GM18868 (cell line): ENCODE measurements around the gene A4GALT.
"Not testable (repeated sequence)": the region's sequence is repeated elsewhere in the genome, so short reads cannot be mapped to it uniquely, and the experiment has no call there.

Experiments used
- ATAC-seq: cut with Tn5 transposase; IDR thresholded peaks from one replicate; pipeline ENCODE4 v1.9.1; 2021; ENCODE audit warnings: mild to moderate bottlenecking, moderate library complexity; ENCODE audit not compliant: unreplicated experiment

Gene A4GALT

DNA sequence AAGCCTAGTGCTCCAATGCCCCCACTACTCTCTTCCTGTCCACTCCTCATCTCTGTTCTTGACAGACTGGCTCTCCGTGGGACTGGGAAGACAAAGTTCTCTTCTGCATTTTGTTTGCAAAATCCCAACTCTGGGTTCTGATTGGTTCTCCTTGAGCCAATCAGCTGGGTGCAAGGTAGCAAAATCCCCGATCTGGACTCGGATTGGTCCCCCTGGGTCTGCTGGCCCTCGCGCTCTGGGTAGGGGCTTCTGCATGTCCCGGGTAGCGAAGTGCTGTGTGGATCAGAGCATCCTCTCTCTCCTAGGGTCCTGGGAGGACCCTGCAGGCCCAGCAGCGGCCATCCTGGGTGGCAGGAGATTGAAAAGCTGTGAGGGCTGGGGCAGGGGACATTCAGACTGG lies 22.3 kb upstream of the A4GALT start:
- ATAC-seq, result no peak

DNA sequence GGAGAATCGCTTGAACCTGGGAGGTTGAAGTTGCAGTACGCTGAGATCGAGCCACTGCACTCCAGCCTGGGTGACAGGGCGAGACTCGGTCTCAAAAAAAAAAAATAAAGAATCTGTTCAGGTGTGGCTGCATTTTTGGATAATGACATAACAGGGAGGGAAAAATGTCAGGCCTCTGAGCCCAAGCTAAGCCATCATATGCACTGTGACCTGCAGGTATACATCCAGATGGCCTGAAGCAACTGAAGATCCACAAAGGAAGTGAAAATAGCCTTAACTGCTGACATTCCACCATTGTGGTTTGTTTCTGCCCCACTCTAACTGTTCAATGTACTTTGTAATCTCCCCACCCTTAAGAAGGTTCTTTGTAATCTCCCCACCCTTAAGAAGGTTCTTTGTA lies 19.6 kb upstream of the A4GALT start:
- ATAC-seq, result not testable (repeated sequence)

DNA sequence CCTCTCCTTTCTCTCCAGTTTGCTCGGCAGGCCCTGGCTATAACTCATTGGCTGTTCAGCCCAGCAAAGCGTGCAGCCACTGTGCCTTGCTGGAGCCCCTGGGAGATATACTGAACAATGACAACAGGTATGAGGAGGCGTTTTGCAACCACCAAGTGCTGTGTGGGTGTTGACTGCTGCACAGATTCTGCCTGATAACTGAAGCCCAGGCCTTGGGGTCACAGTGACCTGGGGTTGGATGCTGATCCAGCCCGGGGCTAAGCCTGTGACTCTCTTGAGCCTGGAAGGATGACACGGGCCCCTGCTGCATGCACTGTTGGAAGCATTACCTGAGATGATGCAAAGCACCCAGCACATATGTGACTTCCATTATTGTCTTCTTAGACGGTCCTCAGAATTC lies 13.7 kb upstream of the A4GALT start:
- ATAC-seq, result no peak

GRCh38 chr22:42733394-42733793 lies 12.7 kb upstream of the A4GALT start:
- ATAC-seq, result not testable (repeated sequence)

GRCh38 chr22:42732081-42732480 lies 11.4 kb upstream of the A4GALT start:
- no peak for ATAC-seq

- no peak for ATAC-seq
These were observed 6.1 kb upstream of the A4GALT start for GRCh38 chr22:42726811-42727210.

GRCh38 chr22:42725606-42726355 lies 5.1 kb upstream of the A4GALT start:
- no peak for ATAC-seq

DNA sequence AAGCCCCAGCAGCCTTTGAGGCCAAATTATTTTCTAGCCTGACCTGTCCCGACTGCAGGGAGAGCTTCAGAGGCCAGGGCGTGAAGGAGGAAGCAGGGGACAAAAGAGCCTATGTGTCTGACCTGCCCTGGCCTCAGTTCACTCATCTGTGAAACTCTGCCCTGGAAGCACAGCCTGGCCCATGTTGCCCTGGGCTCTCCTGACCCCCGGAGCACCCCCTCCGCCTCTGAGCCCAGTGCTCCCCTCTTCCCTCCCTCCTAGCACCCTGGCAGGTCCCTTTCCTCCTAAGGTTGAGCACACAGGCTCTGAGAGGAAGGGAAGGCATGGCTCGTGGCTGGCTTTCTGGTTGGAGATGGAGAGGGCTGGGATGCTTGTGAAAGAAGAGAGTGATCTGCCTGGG lies 3.4 kb upstream of the A4GALT start:
- no peak for ATAC-seq

- no peak for ATAC-seq
These were observed 370 bp upstream of the A4GALT start for GRCh38 chr22:42721045-42721434.

DNA sequence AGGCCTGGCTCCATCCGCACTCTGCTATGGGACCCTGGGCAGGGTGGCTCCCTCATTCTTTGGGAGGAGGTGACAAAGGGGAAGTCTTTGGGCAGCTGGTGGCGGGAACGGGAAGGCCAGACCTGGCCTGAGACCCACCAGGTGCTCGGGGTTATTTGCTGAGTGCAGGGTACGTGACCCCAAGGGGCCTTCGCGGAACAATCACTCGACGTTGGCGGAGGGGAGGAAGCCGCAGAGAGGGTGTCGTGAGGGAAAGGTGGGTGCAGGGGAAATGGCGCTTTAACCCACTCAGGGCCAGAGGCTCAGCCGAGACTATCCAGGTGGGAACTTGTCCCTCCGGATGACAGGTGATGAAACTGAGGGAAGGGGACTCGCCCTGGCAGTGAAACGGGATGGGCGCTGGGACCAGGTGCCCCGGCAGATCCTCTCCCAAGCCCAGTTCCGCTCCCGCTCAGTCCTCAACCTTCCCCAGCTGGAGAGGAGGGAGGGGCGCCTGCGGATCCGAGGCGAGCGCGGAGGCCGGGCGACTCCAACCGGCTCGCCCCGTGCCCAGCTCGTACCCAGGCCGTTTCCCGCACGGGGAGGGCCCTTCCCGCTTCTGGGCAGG lies 911 bp downstream of the A4GALT start:
- no peak for ATAC-seq

- ATAC-seq, result no peak
These were observed 1.5 kb downstream of the A4GALT start for GRCh38 chr22:42719133-42719532.

- ATAC-seq, result peak; percentile 17
These were observed 3.3 kb downstream of the A4GALT start for GRCh38 chr22:42717197-42717928.

GRCh38 chr22:42716649-42717127 lies 4.0 kb downstream of the A4GALT start:
- ATAC-seq, result peak; percentile 52

DNA sequence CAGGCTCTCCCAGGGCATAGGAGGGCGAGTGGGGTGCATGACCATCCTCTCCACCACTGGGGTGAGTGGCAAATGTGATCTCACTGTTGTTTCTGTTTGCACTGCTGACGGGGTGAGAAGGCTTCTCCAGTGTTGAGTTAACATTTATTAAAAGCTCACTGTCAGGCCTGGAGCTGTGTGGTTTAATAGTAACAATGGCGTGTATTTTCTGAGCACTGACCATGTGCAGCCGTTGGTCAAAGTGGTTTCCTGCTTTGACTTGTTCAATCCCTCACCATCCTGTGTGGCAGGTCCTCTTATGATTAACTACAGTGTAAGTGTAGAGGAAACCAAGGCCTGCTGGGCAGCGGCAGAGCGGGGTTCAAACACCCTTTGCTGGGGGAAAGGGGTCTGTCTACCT lies 4.4 kb downstream of the A4GALT start:
- ATAC-seq, result no peak

- no peak for ATAC-seq
These were observed 5.8 kb downstream of the A4GALT start for GRCh38 chr22:42714768-42715390.

DNA sequence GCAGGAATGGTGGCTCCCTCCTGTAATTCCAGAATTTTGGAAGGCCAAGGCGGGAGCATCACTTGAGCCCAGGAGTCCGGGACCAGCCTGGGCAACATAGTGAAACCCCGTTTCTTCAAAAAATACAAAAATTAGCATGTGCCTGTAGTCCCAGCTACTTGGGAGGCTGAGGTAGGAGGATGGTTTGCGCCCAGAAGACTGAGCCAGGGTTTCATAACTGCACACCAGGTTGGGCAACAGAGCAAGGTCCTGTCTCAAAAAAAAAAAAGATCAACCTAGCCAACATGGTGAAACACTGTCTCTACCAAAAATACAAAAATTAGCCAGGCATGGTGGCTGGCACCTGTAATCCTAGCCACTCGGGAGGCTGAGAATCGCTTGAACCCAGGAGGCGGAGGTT lies 6.4 kb downstream of the A4GALT start:
- ATAC-seq, result no peak

DNA sequence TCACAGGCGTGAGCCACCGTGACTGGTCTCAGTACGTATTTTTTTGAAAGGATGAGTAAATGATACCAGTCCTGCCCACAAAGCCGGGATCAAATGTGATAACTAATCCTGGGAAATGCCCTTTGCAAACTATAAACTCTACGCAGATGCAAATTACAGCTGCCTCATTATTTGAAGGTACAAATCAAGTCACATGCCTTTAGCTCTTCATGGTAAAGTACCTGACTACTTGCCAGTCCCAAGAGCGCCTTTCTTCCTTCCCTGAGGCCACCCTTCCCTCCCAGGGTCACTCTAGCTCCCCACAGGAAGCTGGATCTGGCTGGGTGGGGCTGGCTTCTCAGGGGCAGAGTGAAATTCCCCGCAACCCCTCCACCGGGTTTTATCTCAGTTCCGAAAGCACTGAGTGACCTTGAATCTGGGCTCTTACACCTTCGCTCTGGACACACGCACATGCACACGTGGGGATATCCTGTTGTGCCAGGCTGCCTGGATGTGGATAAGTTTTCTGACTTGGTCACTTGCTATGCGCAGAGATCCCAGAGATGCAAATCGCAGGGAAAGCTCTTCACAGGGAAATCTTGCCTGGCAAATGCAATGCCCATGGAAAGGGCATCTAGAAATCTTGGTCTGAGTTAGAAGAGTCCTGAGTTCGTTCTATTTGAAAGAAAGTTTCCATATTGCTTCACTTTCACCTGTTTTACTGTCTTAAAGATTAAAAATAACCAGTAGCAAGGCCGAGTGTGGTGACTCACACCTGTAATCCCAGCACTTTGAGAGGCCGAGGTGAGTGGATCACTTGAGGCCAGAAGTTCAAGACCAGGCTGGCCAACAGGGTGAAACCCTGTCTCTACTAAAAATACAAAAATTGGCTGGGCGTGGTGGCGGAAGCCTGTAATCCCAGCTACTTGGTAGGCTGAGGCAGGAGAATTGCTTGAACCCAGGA lies 8.5 kb downstream of the A4GALT start:
- ATAC-seq, result no peak

- no peak for ATAC-seq
These were observed 9.4 kb downstream of the A4GALT start for GRCh38 chr22:42711281-42711731.

DNA sequence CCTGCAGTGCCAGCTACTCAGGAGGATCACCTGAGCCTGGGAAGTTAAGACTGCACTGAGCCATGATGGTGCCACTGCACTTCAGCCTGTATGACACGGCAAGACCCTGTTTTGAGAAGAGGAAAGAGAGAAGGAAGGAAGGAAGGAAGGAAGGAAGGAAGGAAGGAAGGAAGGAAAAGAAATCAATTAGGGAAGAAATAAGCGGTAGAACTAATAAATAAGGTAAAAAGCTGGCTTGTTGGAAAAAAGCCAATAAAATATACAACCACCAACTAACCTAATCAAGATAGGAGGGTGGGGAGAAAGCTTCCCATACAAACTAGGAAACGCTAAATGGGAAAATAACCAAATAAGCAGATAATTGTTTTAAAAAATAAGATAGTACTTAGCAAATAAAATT lies 12.3 kb downstream of the A4GALT start:
- ATAC-seq, result no peak

GRCh38 chr22:42707496-42707895 lies 13.2 kb downstream of the A4GALT start:
- no peak for ATAC-seq
